ENCODE results near the gene TOM1. TPM values are rescaled to one million over a fixed set of nuclear protein-coding genes. Genes with fewer than 3 reads are reported as not detected.

Gene TOM1
- total and polyA plus RNA-seq, 10 of the 15 experiments (the other 5 are each of a cell fraction or from before 2014, with no cell fraction given), result 2.2 to 64.6 (median 40.3) TPM

- peak; percentile 95 for TF ChIP-seq RAD51 (IDR thresholded peaks at IDR 0.05)
- no peak for TF ChIP-seq NR2C1 (IDR thresholded peaks at IDR 0.05)
- peak; percentile 70 for TF ChIP-seq IKZF1 (conservative IDR thresholded peaks at IDR 0.05)
- TF ChIP-seq SPI1 (IDR thresholded peaks at IDR 0.05; ENCODE audit: borderline replicate concordance, insufficient read depth, low read depth, low read length), result no peak
- TF ChIP-seq REST (IDR thresholded peaks at IDR 0.05; ENCODE audit: low read depth, low read length), result no peak
- no peak for TF ChIP-seq NFIC (IDR thresholded peaks at IDR 0.05; ENCODE audit: low read depth, low read length)
- TF ChIP-seq MEF2B (IDR thresholded peaks at IDR 0.05; ENCODE audit: partially characterized antibody, poor library complexity, severe bottlenecking), result peak; percentile 45
- peak; percentile 25 for TF ChIP-seq KLF5 (IDR thresholded peaks at IDR 0.05; ENCODE audit: partially characterized antibody)
- TF ChIP-seq, protein P1, sequence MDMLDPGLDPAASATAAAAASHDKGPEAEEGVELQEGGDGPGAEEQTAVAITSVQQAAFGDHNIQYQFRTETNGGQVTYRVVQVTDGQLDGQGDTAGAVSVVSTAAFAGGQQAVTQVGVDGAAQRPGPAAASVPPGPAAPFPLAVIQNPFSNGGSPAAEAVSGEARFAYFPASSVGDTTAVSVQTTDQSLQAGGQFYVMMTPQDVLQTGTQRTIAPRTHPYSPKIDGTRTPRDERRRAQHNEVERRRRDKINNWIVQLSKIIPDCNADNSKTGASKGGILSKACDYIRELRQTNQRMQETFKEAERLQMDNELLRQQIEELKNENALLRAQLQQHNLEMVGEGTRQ (IDR thresholded peaks at IDR 0.05; ENCODE audit: borderline replicate concordance, low read depth, low read length), result peak; percentile 88
- TF ChIP-seq E2F8 (IDR thresholded peaks at IDR 0.05; ENCODE audit: low read depth, partially characterized antibody), result no peak
- TF ChIP-seq IKZF2 (IDR thresholded peaks at IDR 0.05), result no peak; a peak in 2 of 4 replicates
- TF ChIP-seq FOS (IDR thresholded peaks at IDR 0.05; ENCODE audit: borderline replicate concordance, extremely low read depth, insufficient read length), result no peak
- peak; percentile 26 for TF ChIP-seq RELA (IDR thresholded peaks at IDR 0.05; ENCODE audit: borderline replicate concordance, partially characterized antibody)
- no peak for TF ChIP-seq CHD4 (IDR thresholded peaks at IDR 0.05)
- TF ChIP-seq, protein P2, sequence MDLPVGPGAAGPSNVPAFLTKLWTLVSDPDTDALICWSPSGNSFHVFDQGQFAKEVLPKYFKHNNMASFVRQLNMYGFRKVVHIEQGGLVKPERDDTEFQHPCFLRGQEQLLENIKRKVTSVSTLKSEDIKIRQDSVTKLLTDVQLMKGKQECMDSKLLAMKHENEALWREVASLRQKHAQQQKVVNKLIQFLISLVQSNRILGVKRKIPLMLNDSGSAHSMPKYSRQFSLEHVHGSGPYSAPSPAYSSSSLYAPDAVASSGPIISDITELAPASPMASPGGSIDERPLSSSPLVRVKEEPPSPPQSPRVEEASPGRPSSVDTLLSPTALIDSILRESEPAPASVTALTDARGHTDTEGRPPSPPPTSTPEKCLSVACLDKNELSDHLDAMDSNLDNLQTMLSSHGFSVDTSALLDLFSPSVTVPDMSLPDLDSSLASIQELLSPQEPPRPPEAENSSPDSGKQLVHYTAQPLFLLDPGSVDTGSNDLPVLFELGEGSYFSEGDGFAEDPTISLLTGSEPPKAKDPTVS (IDR thresholded peaks at IDR 0.05; ENCODE audit: low read depth, low read length), result peak; percentile 4; the same call in 1 of the 2 replicates
- no peak for TF ChIP-seq KAT2A (conservative IDR thresholded peaks at IDR 0.05; ENCODE audit: control insufficient read depth, low read depth, low read length)
- TF ChIP-seq SRF (IDR thresholded peaks at IDR 0.05; ENCODE audit: low read depth in 2 of 2, low read length in 2 of 2), result no peak
- no peak for TF ChIP-seq RCOR1 (conservative IDR thresholded peaks at IDR 0.05; ENCODE audit: low read depth, low read length)
- TF ChIP-seq, protein P3, sequence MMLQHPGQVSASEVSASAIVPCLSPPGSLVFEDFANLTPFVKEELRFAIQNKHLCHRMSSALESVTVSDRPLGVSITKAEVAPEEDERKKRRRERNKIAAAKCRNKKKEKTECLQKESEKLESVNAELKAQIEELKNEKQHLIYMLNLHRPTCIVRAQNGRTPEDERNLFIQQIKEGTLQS (IDR thresholded peaks at IDR 0.05; ENCODE audit: borderline replicate concordance, extremely low read depth, low read depth, low read length), result peak; percentile 65; the same call in 1 of the 2 replicates
These were observed 81.1 kb downstream of the TOM1 start, which contains the start of gene HMOX1 (continued) for GRCh38 chr22:35380537-35381423.

All from GM12878 (cell line).